Trophoblast cell (in vitro differentiated cells and primary cell): Measurements from ENCODE around the gene SLIT3.
"Not testable (repeated sequence)": the region's sequence is repeated elsewhere in the genome, so short reads cannot be mapped to it uniquely, and the experiment has no call there.

Experiments used
- DNase-seq, 2 donors: peaks; one replicate each; pipeline ENCODE4 v3.0.0-alpha.2; 2016
- H2AFZ ChIP-seq: 2 replicates; pipeline ENCODE4 v1.6.1; 2013; ENCODE audit warnings: low read length, moderate library complexity, mild to moderate bottlenecking; ENCODE audit not compliant: insufficient read depth, poor library complexity
- H2AK5ac ChIP-seq: 2 replicates; pipeline ENCODE4 v1.6.1; 2013; ENCODE audit warnings: mild to moderate bottlenecking, low read length
- H2BK120ac ChIP-seq: 2 replicates; pipeline ENCODE4 v1.6.1; 2013; ENCODE audit warnings: low read length, mild to moderate bottlenecking, moderate library complexity; ENCODE audit not compliant: insufficient read depth, poor library complexity
- H2BK12ac ChIP-seq: 2 replicates; pipeline ENCODE4 v1.6.1; 2013; ENCODE audit warnings: mild to moderate bottlenecking, low read length, moderate library complexity
- H2BK5ac ChIP-seq: 2 replicates; pipeline ENCODE4 v1.6.1; 2013; ENCODE audit warnings: low read length, low read depth, moderate library complexity, mild to moderate bottlenecking; ENCODE audit not compliant: poor library complexity
- H3K14ac ChIP-seq: 2 replicates; pipeline ENCODE4 v1.6.1; 2013; ENCODE audit warnings: mild to moderate bottlenecking, low read length
- H3K18ac ChIP-seq: 2 replicates; pipeline ENCODE4 v1.6.1; 2013; ENCODE audit warnings: mild to moderate bottlenecking, low read length
- H3K23ac ChIP-seq: 2 replicates; pipeline ENCODE4 v1.6.1; 2013; ENCODE audit warnings: low read length
- H3K27ac ChIP-seq: 2 replicates; pipeline ENCODE4 v1.5.1; 2013; ENCODE audit warnings: low read depth, mild to moderate bottlenecking, inconsistent platforms, low read length, moderate library complexity
- H3K27me3 ChIP-seq: 2 replicates; pipeline ENCODE4 v1.6.1; 2013; ENCODE audit warnings: inconsistent platforms, mild to moderate bottlenecking, low read length, moderate library complexity; ENCODE audit not compliant: insufficient read depth
- H3K36me3 ChIP-seq, 2 experiments: 1 replicate in 1 of 2; 2 replicates in 1 of 2; pipeline ENCODE4 v1.6.1; 2013; ENCODE audit warnings: low read length in 2 of 2, mild to moderate bottlenecking in 2 of 2, moderate library complexity in 1 of 2; ENCODE audit not compliant: insufficient read depth in 2 of 2, control insufficient read depth in 1 of 2
- H3K4ac ChIP-seq: 2 replicates; pipeline ENCODE4 v1.6.1; 2013; ENCODE audit warnings: low read depth, mild to moderate bottlenecking, low read length, moderate library complexity
- H3K4me1 ChIP-seq, 2 experiments: 1 replicate in 1 of 2; 2 replicates in 1 of 2; pipeline ENCODE4 v1.6.1; 2013; ENCODE audit warnings: low read length in 2 of 2, mild to moderate bottlenecking in 2 of 2, moderate library complexity in 1 of 2; ENCODE audit not compliant: insufficient read depth in 2 of 2, control insufficient read depth in 1 of 2
- H3K4me2 ChIP-seq: 2 replicates; pipeline ENCODE4 v1.6.1; 2013; ENCODE audit warnings: inconsistent platforms, mild to moderate bottlenecking, low read length, moderate library complexity
- H3K4me3 ChIP-seq: 2 replicates; pipeline ENCODE4 v1.5.1; 2013; ENCODE audit warnings: mild to moderate bottlenecking, low read depth, low read length, inconsistent platforms
- H3K79me1 ChIP-seq: one replicate; pipeline ENCODE4 v1.6.1; 2013; ENCODE audit warnings: low read length
- H3K79me2 ChIP-seq: 2 replicates; pipeline ENCODE4 v1.6.1; 2013; ENCODE audit warnings: low read length, mild to moderate bottlenecking; ENCODE audit not compliant: control insufficient read depth, insufficient read depth, poor library complexity
- H3K9ac ChIP-seq: 2 replicates; pipeline ENCODE4 v1.6.1; 2013; ENCODE audit warnings: mild to moderate bottlenecking, low read length
- H3K9me3 ChIP-seq: 2 replicates; pipeline ENCODE4 v1.6.1; 2013; ENCODE audit warnings: low read depth, mild to moderate bottlenecking, control low read depth, inconsistent platforms, low read length; ENCODE audit not compliant: insufficient read depth
- H4K12ac ChIP-seq: 2 replicates; pipeline ENCODE4 v1.6.1; 2013; ENCODE audit warnings: low read depth, mild to moderate bottlenecking, low read length, moderate library complexity
- H4K8ac ChIP-seq: 2 replicates; pipeline ENCODE4 v1.6.1; 2013; ENCODE audit warnings: low read depth, mild to moderate bottlenecking, low read length, moderate library complexity
- H4K91ac ChIP-seq: one replicate; pipeline ENCODE4 v1.6.1; 2013; ENCODE audit warnings: low read depth, mild to moderate bottlenecking, low read length, moderate library complexity
- WGBS: extraction: QIAGEN DNeasy Blood & Tissue Kit; methylation state at CpG from one replicate; pipeline ENCODE4 v1.1.7; 2013; ENCODE audit warnings: missing lambda C conversion rate; ENCODE audit not compliant: insufficient read length, insufficient coverage; ENCODE audit errors: extremely low coverage; 5-methylcytosine and 5-hydroxymethylcytosine counted together

Gene SLIT3

GRCh38 chr5:169140215-169140614 is 160.7 kb downstream of the SLIT3 start:
- not testable (repeated sequence) for H2BK120ac ChIP-seq, H3K9ac ChIP-seq, H3K9me3 ChIP-seq, H3K27ac ChIP-seq, H3K4me2 ChIP-seq, H3K23ac ChIP-seq, H2BK12ac ChIP-seq, H4K12ac ChIP-seq, H3K79me2 ChIP-seq, H2BK5ac ChIP-seq, H2AK5ac ChIP-seq, H3K18ac ChIP-seq, H3K4me3 ChIP-seq, H3K36me3 ChIP-seq, H3K4me1 ChIP-seq, H4K8ac ChIP-seq, H3K4ac ChIP-seq, H3K14ac ChIP-seq, DNase-seq, H2AFZ ChIP-seq, H3K79me1 ChIP-seq, H4K91ac ChIP-seq, H3K27me3 ChIP-seq
- WGBS = no CpG with 5 or more reads among the region's 9 CpGs

- no peaks in the 10 kb centered on the region for H3K79me1 ChIP-seq
- no peak overlapping the region for H2BK12ac ChIP-seq
- no peak overlapping the region for H3K27ac ChIP-seq
- no peaks in the 10 kb centered on the region for H3K79me2 ChIP-seq
- H2BK120ac ChIP-seq = no peak overlapping the region
- H3K18ac ChIP-seq = no peak overlapping the region
- no peak overlapping the region for H3K14ac ChIP-seq
- H3K4me1 ChIP-seq = no peaks in the 10 kb centered on the region
- peaks cover 0 to 2% of the 10 kb centered on the region in 2 experiments for H3K36me3 ChIP-seq
- no peak overlapping the region for H4K91ac ChIP-seq
- no peak for DNase-seq
- no CpG with 5 or more reads among the region's 6 CpGs for WGBS
- H3K4ac ChIP-seq = no peak overlapping the region
- no peak overlapping the region for H2AK5ac ChIP-seq
- H3K4me2 ChIP-seq = no peak overlapping the region
- no peaks in the 10 kb centered on the region for H3K9me3 ChIP-seq
- no peak overlapping the region for H4K12ac ChIP-seq
- no peak overlapping the region for H3K4me3 ChIP-seq
- H3K27me3 ChIP-seq = no peaks in the 10 kb centered on the region
- H2BK5ac ChIP-seq = no peak overlapping the region
- no peak overlapping the region for H3K23ac ChIP-seq
- H2AFZ ChIP-seq = no peak overlapping the region
- H4K8ac ChIP-seq = no peak overlapping the region
- no peak overlapping the region for H3K9ac ChIP-seq
Observed at GRCh38 chr5:169139480-169140050, 161.4 kb downstream of the SLIT3 start.

- Histone ChIP-seq H3K18ac (no peak overlapping the region), H3K79me1 (no peaks in the 10 kb centered on the region), H4K12ac (no peak overlapping the region), H3K4me2 (no peak overlapping the region), H2AFZ (no peak overlapping the region), H4K91ac (no peak overlapping the region), H2AK5ac (no peak overlapping the region), H3K4ac (no peak overlapping the region), H2BK12ac (no peak overlapping the region), H2BK120ac (no peak overlapping the region), H3K27ac (no peak overlapping the region), H2BK5ac (no peak overlapping the region), H4K8ac (no peak overlapping the region), H3K4me1 (peaks cover 0 to 5% of the 10 kb centered on the region in 2 experiments), H3K14ac (no peak overlapping the region), H3K9me3 (no peaks in the 10 kb centered on the region), H3K4me3 (no peak overlapping the region), H3K23ac (no peak overlapping the region), H3K9ac (no peak overlapping the region), H3K79me2 (no peaks in the 10 kb centered on the region), H3K27me3 (no peaks in the 10 kb centered on the region), H3K36me3 (peaks cover 2 to 3% of the 10 kb centered on the region in 2 experiments)
- no CpG with 5 or more reads among the region's 3 CpGs for WGBS
- no peak for DNase-seq
Observed at GRCh38 chr5:169133531-169133930, 167.4 kb downstream of the SLIT3 start.

- Histone ChIP-seq H3K18ac (no peak overlapping the region), H3K23ac (no peak overlapping the region), H3K27me3 (no peaks in the 10 kb centered on the region), H3K4me3 (no peak overlapping the region), H2AFZ (no peak overlapping the region), H3K36me3 (peaks cover 2 to 3% of the 10 kb centered on the region in 2 experiments), H4K91ac (no peak overlapping the region), H4K12ac (no peak overlapping the region), H3K4ac (no peak overlapping the region), H3K14ac (no peak overlapping the region), H4K8ac (no peak overlapping the region), H2BK120ac (no peak overlapping the region), H3K9me3 (no peaks in the 10 kb centered on the region), H3K79me1 (no peaks in the 10 kb centered on the region), H2BK12ac (no peak overlapping the region), H2BK5ac (no peak overlapping the region), H3K79me2 (no peaks in the 10 kb centered on the region), H3K4me1 (peaks cover 2 to 5% of the 10 kb centered on the region in 2 experiments), H3K9ac (no peak overlapping the region), H2AK5ac (no peak overlapping the region), H3K4me2 (no peak overlapping the region), H3K27ac (no peak overlapping the region)
- no peak for DNase-seq
- no CpG with 5 or more reads among the region's 1 CpG for WGBS
Observed at GRCh38 chr5:169132302-169132660, 168.7 kb downstream of the SLIT3 start.
